Thoracic aorta (tissue), 2 donors: ENCODE data around the gene SHH. TPM values are rescaled to one million over a fixed set of nuclear protein-coding genes. Genes with fewer than 3 reads are reported as not detected.

Experiments
- ATAC-seq: fragments of 150-250 bp; one replicate; pipeline ENCODE4 v1.8.0; 2017; ENCODE audit warnings: low read depth; ENCODE audit not compliant: insufficient number of reproducible peaks, low FRiP score
- DNase-seq: peaks from one replicate; pipeline ENCODE4 v3.0.0-alpha.2; 2020; ENCODE audit warnings: low spot score
- H3K27ac ChIP-seq, 2 donors: fragments of 200-600 bp; sonication (generic); 1 replicate in 1 of 2; 2 replicates in 1 of 2; pipeline ENCODE4 v1.5.1; 2016; ENCODE audit warnings: mild to moderate bottlenecking in 2 of 2, moderate library complexity in 2 of 2
- H3K27me3 ChIP-seq: fragments of 200-600 bp; sonication (generic); replicated peaks from 2 replicates; pipeline ENCODE4 v1.6.0; 2016; ENCODE audit warnings: mild to moderate bottlenecking; ENCODE audit not compliant: insufficient read depth
- H3K36me3 ChIP-seq: fragments of 200-600 bp; sonication (generic); one replicate; pipeline ENCODE4 v1.5.1; 2016
- H3K4me1 ChIP-seq, 2 donors: fragments of 200-600 bp; sonication (generic); 1 replicate in 1 of 2; 2 replicates in 1 of 2; pipeline versions ENCODE4 v1.5.1 to v1.6.0; 2016; ENCODE audit warnings: low read depth in 2 of 2, mild to moderate bottlenecking in 1 of 2; ENCODE audit not compliant: control insufficient read depth in 1 of 2
- H3K4me3 ChIP-seq: fragments of 200-600 bp; sonication (generic); 2 replicates; pipeline ENCODE4 v1.5.1; 2016; ENCODE audit warnings: mild to moderate bottlenecking
- H3K9me3 ChIP-seq: fragments of 200-600 bp; sonication (generic); 2 replicates; pipeline ENCODE4 v1.5.1; 2016
- CTCF ChIP-seq: fragments of 200-600 bp; sonication (generic); IDR thresholded peaks from one replicate; pipeline ENCODE4 v1.5.1; 2019; ENCODE audit warnings: antibody characterized with exemption
- total RNA-seq, 2 donors: library from RNA; depleted of rRNA; stranded (reverse); fragments of >200 nt; gene quantifications; one replicate each; pipeline versions ENCODE4 v1.1.0 to v1.2.3, GENCODE V29; 2016

The SHH gene
- total RNA-seq, 2 donors from 2014 or later: 0.28 TPM; not detected in 1

GRCh38 chr7:155805826-155806095 is 6.5 kb downstream of the SHH start:
- peaks cover 6% of the 10 kb centered on the region for H3K27me3 ChIP-seq
- H3K36me3 ChIP-seq: no peaks in the 10 kb centered on the region
- ATAC-seq: no peak
- no peak for DNase-seq
- peaks cover 26 to 56% of the 10 kb centered on the region in 2 donors for H3K4me1 ChIP-seq
- H3K4me3 ChIP-seq: peak overlapping the region; percentile 60
- no peak for TF ChIP-seq CTCF
- H3K9me3 ChIP-seq: no peaks in the 10 kb centered on the region
- no peak overlapping the region for H3K27ac ChIP-seq

GRCh38 chr7:155804897-155805825 is 7.1 kb downstream of the SHH start:
- peak overlapping the region; percentile 60 for H3K4me3 ChIP-seq
- H3K27me3 ChIP-seq: peaks cover 6% of the 10 kb centered on the region
- no peak for DNase-seq
- peaks cover 26 to 54% of the 10 kb centered on the region in 2 donors for H3K4me1 ChIP-seq
- no peak overlapping the region for H3K27ac ChIP-seq
- ATAC-seq: no peak
- TF ChIP-seq CTCF: no peak
- no peaks in the 10 kb centered on the region for H3K9me3 ChIP-seq
- H3K36me3 ChIP-seq: no peaks in the 10 kb centered on the region

GRCh38 chr7:155804431-155804831 is 7.8 kb downstream of the SHH start:
- TF ChIP-seq CTCF: no peak
- Histone ChIP-seq H3K27ac (no peak overlapping the region), H3K4me3 (peak overlapping the region; percentile 60), H3K27me3 (peaks cover under 1% of the 10 kb centered on the region), H3K9me3 (no peaks in the 10 kb centered on the region), H3K36me3 (no peaks in the 10 kb centered on the region), H3K4me1 (peaks cover 26 to 47% of the 10 kb centered on the region in 2 donors)
- DNase-seq (no peak), ATAC-seq (no peak)

- no peaks in the 10 kb centered on the region for H3K27me3 ChIP-seq
- peak overlapping the region; percentile 60 for H3K4me3 ChIP-seq
- H3K9me3 ChIP-seq: no peaks in the 10 kb centered on the region
- H3K4me1 ChIP-seq: peaks cover 20 to 39% of the 10 kb centered on the region in 2 donors
- no peak overlapping the region for H3K27ac ChIP-seq
- no peak for TF ChIP-seq CTCF
- no peaks in the 10 kb centered on the region for H3K36me3 ChIP-seq
- no peak for DNase-seq
- ATAC-seq: no peak
Observed at GRCh38 chr7:155803418-155804376, 8.6 kb downstream of the SHH start.

- no peaks in the 10 kb centered on the region for H3K9me3 ChIP-seq
- ATAC-seq: no peak
- TF ChIP-seq CTCF: no peak
- H3K36me3 ChIP-seq: no peaks in the 10 kb centered on the region
- H3K27me3 ChIP-seq: no peaks in the 10 kb centered on the region
- peak overlapping the region; percentile 60 for H3K4me3 ChIP-seq
- peaks cover 20 to 34% of the 10 kb centered on the region in 2 donors for H3K4me1 ChIP-seq
- no peak overlapping the region for H3K27ac ChIP-seq
- no peak for DNase-seq
Observed at GRCh38 chr7:155802906-155803417, 9.3 kb downstream of the SHH start.
